Upper lobe of right lung (tissue), 1 donor: ENCODE results near the gene SPESP1. TPM values are rescaled to one million over a fixed set of nuclear protein-coding genes. Genes with fewer than 3 reads are reported as not detected.
"Not testable (repeated sequence)": the region's sequence is repeated elsewhere in the genome, so short reads cannot be mapped to it uniquely, and the experiment has no call there.

ENCODE experiments used
- ATAC-seq: fragments of 200-7000 bp; cut with Tn5 transposase; one replicate; pipeline ENCODE4 v1.9.1; 2020; ENCODE audit warnings: mild to moderate bottlenecking, moderate library complexity
- DNase-seq: peaks from one replicate; pipeline ENCODE4 v3.0.0-alpha.2; 2020
- H3K27ac ChIP-seq: fragments of 200-600 bp; one replicate; pipeline ENCODE4 v1.8.0; 2022
- H3K27me3 ChIP-seq: fragments of 200-600 bp; one replicate; pipeline ENCODE4 v1.8.0; 2022; ENCODE audit warnings: mild to moderate bottlenecking
- H3K36me3 ChIP-seq: fragments of 200-600 bp; one replicate; pipeline ENCODE4 v1.8.0; 2022
- H3K4me1 ChIP-seq: fragments of 200-600 bp; one replicate; pipeline ENCODE4 v1.8.0; 2022
- H3K4me3 ChIP-seq: fragments of 200-600 bp; one replicate; pipeline ENCODE4 v1.8.0; 2022; ENCODE audit warnings: mild to moderate bottlenecking
- H3K9me3 ChIP-seq: fragments of 200-600 bp; one replicate; pipeline ENCODE4 v1.8.0; 2022
- intact Hi-C: fragments of 100-400 bp; cut with DNase I; formaldehyde crosslinking; loops from one replicate; pipeline ENCODE4 v1.11.0; 2022
- total RNA-seq: library from RNA; stranded (reverse); fragmentation: NEBNext Ultra II Directional; extraction: Animal tissue kit (Norgen Biotek cat#: 25700); gene quantifications from one replicate; pipeline ENCODE4 v1.2.1, GENCODE V29; 2021
- TF ChIP-seq, protein P1 (sequence below): fragments of 200-600 bp; IDR thresholded peaks from one replicate; pipeline ENCODE4 v1.8.0; 2022; ENCODE audit warnings: antibody characterized with exemption
- donor health status: DM: no; HTN: yes; CAD: no; lungs with severe emphysema.

Gene SPESP1
- total RNA-seq, 1 donor from 2014 or later: 1.2 TPM

GRCh38 chr15:68935400-68935937 is 5.1 kb downstream of the SPESP1 start:
- intact Hi-C loops: no loop called here
- no peak for ATAC-seq
- no peaks in the 10 kb centered on the region for H3K9me3 ChIP-seq
- no peaks in the 10 kb centered on the region for H3K36me3 ChIP-seq
- H3K4me1 ChIP-seq: no peaks in the 10 kb centered on the region
- TF ChIP-seq, protein P1, sequence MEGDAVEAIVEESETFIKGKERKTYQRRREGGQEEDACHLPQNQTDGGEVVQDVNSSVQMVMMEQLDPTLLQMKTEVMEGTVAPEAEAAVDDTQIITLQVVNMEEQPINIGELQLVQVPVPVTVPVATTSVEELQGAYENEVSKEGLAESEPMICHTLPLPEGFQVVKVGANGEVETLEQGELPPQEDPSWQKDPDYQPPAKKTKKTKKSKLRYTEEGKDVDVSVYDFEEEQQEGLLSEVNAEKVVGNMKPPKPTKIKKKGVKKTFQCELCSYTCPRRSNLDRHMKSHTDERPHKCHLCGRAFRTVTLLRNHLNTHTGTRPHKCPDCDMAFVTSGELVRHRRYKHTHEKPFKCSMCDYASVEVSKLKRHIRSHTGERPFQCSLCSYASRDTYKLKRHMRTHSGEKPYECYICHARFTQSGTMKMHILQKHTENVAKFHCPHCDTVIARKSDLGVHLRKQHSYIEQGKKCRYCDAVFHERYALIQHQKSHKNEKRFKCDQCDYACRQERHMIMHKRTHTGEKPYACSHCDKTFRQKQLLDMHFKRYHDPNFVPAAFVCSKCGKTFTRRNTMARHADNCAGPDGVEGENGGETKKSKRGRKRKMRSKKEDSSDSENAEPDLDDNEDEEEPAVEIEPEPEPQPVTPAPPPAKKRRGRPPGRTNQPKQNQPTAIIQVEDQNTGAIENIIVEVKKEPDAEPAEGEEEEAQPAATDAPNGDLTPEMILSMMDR: no peak
- no peak for DNase-seq
- H3K4me3 ChIP-seq: no peak overlapping the region
- no peak overlapping the region for H3K27ac ChIP-seq
- H3K27me3 ChIP-seq: no peaks in the 10 kb centered on the region

DNA sequence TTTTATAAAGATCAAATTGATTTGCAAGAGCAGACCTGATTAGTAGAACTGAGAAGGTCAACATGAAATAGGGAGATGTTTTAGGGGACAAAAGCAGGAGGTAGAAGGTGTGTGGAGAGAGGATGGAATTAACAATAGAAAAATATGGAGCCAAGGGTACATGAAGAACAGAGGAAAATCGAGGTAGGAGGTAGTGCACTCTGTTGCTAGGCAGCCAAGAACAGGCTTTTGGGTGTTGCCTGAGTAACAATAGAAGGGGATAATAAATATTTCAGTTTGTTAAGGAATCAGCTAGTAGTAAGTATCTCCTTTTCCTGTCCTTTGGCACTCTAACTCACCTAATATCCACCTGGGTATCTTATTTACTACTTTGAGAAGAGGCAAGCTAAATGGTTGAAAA is 9.2 kb downstream of the SPESP1 start:
- Histone ChIP-seq H3K9me3 (no peaks in the 10 kb centered on the region), H3K27ac (no peak overlapping the region), H3K4me3 (no peak overlapping the region), H3K4me1 (no peaks in the 10 kb centered on the region), H3K27me3 (peaks cover 14% of the 10 kb centered on the region), H3K36me3 (no peaks in the 10 kb centered on the region)
- DNase-seq (no peak), ATAC-seq (no peak)
- TF ChIP-seq, protein P1: no peak
- intact Hi-C loops: no loop called here

GRCh38 chr15:68951813-68952212 is 21.5 kb downstream of the SPESP1 start:
- intact Hi-C loops: no loop called here
- DNase-seq: no peak
- H3K27me3 ChIP-seq: peaks cover 15% of the 10 kb centered on the region
- H3K36me3 ChIP-seq: no peaks in the 10 kb centered on the region
- ATAC-seq: no peak
- H3K4me1 ChIP-seq: no peaks in the 10 kb centered on the region
- TF ChIP-seq, protein P1: no peak
- no peak overlapping the region for H3K27ac ChIP-seq
- H3K9me3 ChIP-seq: no peaks in the 10 kb centered on the region
- H3K4me3 ChIP-seq: no peak overlapping the region

DNA sequence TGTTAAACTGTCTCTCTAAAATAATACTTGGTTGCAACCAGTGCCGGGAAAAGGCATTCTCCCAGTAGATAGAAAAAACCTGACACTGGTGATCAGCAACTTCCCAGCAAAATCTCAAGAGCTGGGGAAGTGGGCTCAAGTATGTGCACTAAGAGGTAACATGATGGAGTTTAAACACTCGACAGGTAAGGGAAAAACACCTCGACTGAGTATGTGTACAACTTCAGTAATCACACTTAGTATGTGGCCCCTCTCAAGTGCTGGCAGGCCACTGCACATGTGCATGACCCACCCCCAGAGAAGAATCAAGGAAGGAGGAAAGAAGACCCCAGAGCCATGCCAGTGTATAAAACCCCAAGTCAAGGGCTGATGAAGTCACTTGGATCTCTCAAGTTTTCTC is 27.4 kb downstream of the SPESP1 start:
- TF ChIP-seq, protein P1: no peak
- no peak overlapping the region for H3K27ac ChIP-seq
- H3K27me3 ChIP-seq: peaks cover 22% of the 10 kb centered on the region
- intact Hi-C loops: no loop called here
- ATAC-seq (peak; percentile 76), DNase-seq (peak; percentile 62)
- H3K9me3 ChIP-seq: no peaks in the 10 kb centered on the region
- H3K4me3 ChIP-seq: no peak overlapping the region
- no peaks in the 10 kb centered on the region for H3K4me1 ChIP-seq
- no peaks in the 10 kb centered on the region for H3K36me3 ChIP-seq

DNA sequence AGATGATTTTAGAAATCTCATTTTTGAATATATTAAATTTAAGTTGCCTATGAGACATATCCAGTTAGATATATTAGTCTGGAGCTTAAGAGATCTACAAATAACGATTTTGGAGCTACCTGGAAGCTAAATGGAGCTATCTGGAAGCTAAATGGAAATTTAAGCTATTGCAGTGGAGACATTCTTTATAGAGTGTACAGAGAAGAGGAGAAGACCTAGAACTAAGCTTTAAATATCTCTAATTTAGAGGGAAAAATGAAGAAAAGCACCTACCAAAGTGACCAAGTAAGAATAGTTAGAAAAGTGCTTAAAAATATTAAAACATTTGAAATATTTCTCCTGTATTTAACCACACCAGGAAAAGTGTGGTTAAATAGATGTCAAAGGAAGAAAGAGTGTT is 28.3 kb downstream of the SPESP1 start:
- DNase-seq (no peak), ATAC-seq (no peak)
- TF ChIP-seq, protein P1: no peak
- no peaks in the 10 kb centered on the region for H3K36me3 ChIP-seq
- intact Hi-C loops: no loop called here
- H3K27me3 ChIP-seq: peaks cover 26% of the 10 kb centered on the region
- no peak overlapping the region for H3K4me3 ChIP-seq
- H3K9me3 ChIP-seq: no peaks in the 10 kb centered on the region
- H3K27ac ChIP-seq: no peak overlapping the region
- H3K4me1 ChIP-seq: no peaks in the 10 kb centered on the region

DNA sequence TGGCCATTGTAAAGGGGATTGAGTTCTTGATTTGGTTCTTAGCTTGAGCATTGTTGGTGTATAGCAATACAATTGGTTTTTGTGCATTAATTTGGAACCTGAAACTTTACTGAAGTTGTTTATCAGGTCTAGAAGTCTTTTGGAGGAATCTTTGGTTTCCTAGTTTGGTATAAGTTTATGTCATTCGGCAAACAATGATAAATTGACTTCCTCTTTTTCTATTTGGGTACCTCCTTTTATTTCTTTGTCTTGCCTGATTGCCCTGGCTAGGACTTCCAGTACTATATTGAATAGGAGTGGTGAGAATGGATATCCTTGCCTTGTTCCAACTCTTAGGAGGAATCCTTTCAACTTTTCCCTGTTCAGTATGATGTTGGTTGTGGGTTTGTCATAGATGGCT is 32.1 kb downstream of the SPESP1 start:
- DNase-seq (no peak), ATAC-seq (no peak)
- Histone ChIP-seq H3K36me3 (no peaks in the 10 kb centered on the region), H3K27ac (no peak overlapping the region), H3K4me3 (no peak overlapping the region), H3K9me3 (no peaks in the 10 kb centered on the region), H3K27me3 (peaks cover 22% of the 10 kb centered on the region), H3K4me1 (no peaks in the 10 kb centered on the region)
- TF ChIP-seq, protein P1: no peak
- intact Hi-C loops: no loop called here

- ATAC-seq, DNase-seq, H3K4me1 ChIP-seq, H3K27ac ChIP-seq, H3K36me3 ChIP-seq, H3K4me3 ChIP-seq, intact Hi-C loops, H3K9me3 ChIP-seq: not testable (repeated sequence)
- peaks cover 22% of the 10 kb centered on the region for H3K27me3 ChIP-seq
These were observed 33.4 kb downstream of the SPESP1 start for GRCh38 chr15:68963719-68964118.
